SU-DHL-6 (cell line): Measurements from ENCODE around the gene COMMD9.

Experiments
- H2AFZ ChIP-seq: fragments of 200-600 bp; sonication (generic); 2 replicates; pipeline ENCODE4 v1.6.1; 2014; ENCODE audit warnings: low read depth, mild to moderate bottlenecking, moderate library complexity, mixed read lengths, antibody characterized with exemption, low read length; ENCODE audit not compliant: severe bottlenecking
- H3F3A ChIP-seq: fragments of 200-600 bp; shearing (Covaris generic); 2 replicates; pipeline ENCODE4 v1.6.0; 2016; ENCODE audit warnings: antibody characterized with exemption, mild to moderate bottlenecking; ENCODE audit not compliant: insufficient read depth
- H3K27ac ChIP-seq: fragments of 200-600 bp; sonication (generic); 2 replicates; pipeline ENCODE4 v1.5.1; 2016; ENCODE audit warnings: low read depth, mild to moderate bottlenecking, low read length, moderate library complexity, mixed read lengths
- H3K27me3 ChIP-seq: fragments of 200-600 bp; sonication (generic), shearing (Covaris generic); 2 replicates; pipeline ENCODE4 v1.6.0; 2014; ENCODE audit warnings: mild to moderate bottlenecking, low read length
- H3K36me3 ChIP-seq: fragments of 200-600 bp; sonication (generic); 2 replicates; pipeline ENCODE4 v1.6.1; 2014; ENCODE audit warnings: mild to moderate bottlenecking, low read length, mixed read lengths
- H3K4me2 ChIP-seq: fragments of 300-600, 200-600 bp; shearing (Covaris generic), sonication (generic); 2 replicates; pipeline ENCODE4 v1.6.0; 2014; ENCODE audit warnings: low read length, low read depth, mild to moderate bottlenecking; ENCODE audit not compliant: poor library complexity, severe bottlenecking
- H3K4me3 ChIP-seq: fragments of 200-600 bp; sonication (generic); 2 replicates; pipeline ENCODE4 v1.5.1; 2014; ENCODE audit warnings: antibody characterized with exemption, low read length, mild to moderate bottlenecking, mixed read lengths; ENCODE audit not compliant: insufficient read depth, poor library complexity, severe bottlenecking
- H3K79me2 ChIP-seq: fragments of 200-600 bp; sonication (generic); 2 replicates; pipeline ENCODE4 v1.6.1; 2014; ENCODE audit warnings: mild to moderate bottlenecking, low read length, moderate library complexity; ENCODE audit not compliant: insufficient read depth
- H3K9ac ChIP-seq: fragments of 200-600 bp; sonication (generic); 2 replicates; pipeline ENCODE4 v1.7.0; 2014; ENCODE audit warnings: mild to moderate bottlenecking, low read length
- H3K9me2 ChIP-seq: fragments of 200-600 bp; sonication (generic); replicated peaks from 2 replicates; pipeline ENCODE4 v1.6.1; 2014; ENCODE audit warnings: low read length; ENCODE audit not compliant: insufficient read depth
- H3K9me3 ChIP-seq: fragments of 200-600 bp; sonication (generic); 2 replicates; pipeline ENCODE4 v1.6.1; 2014; ENCODE audit warnings: low read length, mixed read lengths; ENCODE audit not compliant: insufficient read depth
- H4K20me1 ChIP-seq: fragments of 200-600 bp; sonication (generic); 2 replicates; pipeline ENCODE4 v1.6.1; 2014; ENCODE audit warnings: low read depth, mild to moderate bottlenecking, antibody characterized with exemption, low read length, moderate library complexity, mixed read lengths
- CTCF ChIP-seq: fragments of 200-600 bp; sonication (generic); IDR thresholded peaks from one replicate; pipeline ENCODE4 v1.5.1; 2017; ENCODE audit warnings: antibody characterized with exemption, mild to moderate bottlenecking, low read length, moderate library complexity; ENCODE audit not compliant: insufficient read depth, poor library complexity, severe bottlenecking
- EZH2phosphoT487 ChIP-seq: fragments of 200-600 bp; sonication (generic), shearing (Covaris generic); conservative IDR thresholded peaks from 2 replicates; pipeline ENCODE4 v1.6.1; 2018; ENCODE audit warnings: mild to moderate bottlenecking, antibody characterized with exemption, low read length, moderate library complexity, mixed read lengths

Gene COMMD9

GRCh38 chr11:36313750-36314433 lies 24.7 kb upstream of the COMMD9 start:
- no peaks in the 10 kb centered on the region for H3K79me2 ChIP-seq
- H4K20me1 ChIP-seq = no peaks in the 10 kb centered on the region
- H3K27me3 ChIP-seq = no peaks in the 10 kb centered on the region
- no peaks in the 10 kb centered on the region for H3F3A ChIP-seq
- H2AFZ ChIP-seq = no peak overlapping the region
- no peaks in the 10 kb centered on the region for H3K9me3 ChIP-seq
- H3K4me2 ChIP-seq = no peak overlapping the region
- no peak for TF ChIP-seq CTCF
- TF ChIP-seq EZH2phosphoT487 = no peak
- no peaks in the 10 kb centered on the region for H3K36me3 ChIP-seq
- no peak overlapping the region for H3K9ac ChIP-seq
- no peaks in the 10 kb centered on the region for H3K9me2 ChIP-seq
- no peak overlapping the region for H3K4me3 ChIP-seq
- no peak overlapping the region for H3K27ac ChIP-seq

- Histone ChIP-seq H3F3A (no peaks in the 10 kb centered on the region), H3K9me3 (no peaks in the 10 kb centered on the region), H3K9ac (no peak overlapping the region), H3K27me3 (no peaks in the 10 kb centered on the region), H3K4me3 (no peak overlapping the region), H2AFZ (no peak overlapping the region), H3K4me2 (no peak overlapping the region), H3K27ac (no peak overlapping the region), H4K20me1 (no peaks in the 10 kb centered on the region), H3K36me3 (no peaks in the 10 kb centered on the region), H3K79me2 (no peaks in the 10 kb centered on the region), H3K9me2 (no peaks in the 10 kb centered on the region)
- TF ChIP-seq EZH2phosphoT487 = no peak
- TF ChIP-seq CTCF = no peak
Observed at GRCh38 chr11:36312611-36313472, 23.6 kb upstream of the COMMD9 start.

- Histone ChIP-seq H3K9me2 (no peaks in the 10 kb centered on the region), H3K4me3 (no peak overlapping the region), H3K4me2 (no peak overlapping the region), H3K36me3 (no peaks in the 10 kb centered on the region), H3K27me3 (no peaks in the 10 kb centered on the region), H3K27ac (no peak overlapping the region), H3K9ac (no peak overlapping the region), H2AFZ (no peak overlapping the region), H3F3A (no peaks in the 10 kb centered on the region), H3K9me3 (no peaks in the 10 kb centered on the region), H3K79me2 (no peaks in the 10 kb centered on the region), H4K20me1 (no peaks in the 10 kb centered on the region)
- TF ChIP-seq CTCF (no peak), EZH2phosphoT487 (no peak)
Observed at GRCh38 chr11:36311926-36312595, 22.8 kb upstream of the COMMD9 start.
